ENCODE data around the gene AKAP5. TPM values are rescaled to one million over a fixed set of nuclear protein-coding genes. Genes with fewer than 3 reads are reported as not detected.

The AKAP5 gene
- total and polyA plus RNA-seq, 2 of the 8 experiments (the other 6 are each of a cell fraction or from before 2014, with no cell fraction given): 0.50 to 3.8 TPM

DNA sequence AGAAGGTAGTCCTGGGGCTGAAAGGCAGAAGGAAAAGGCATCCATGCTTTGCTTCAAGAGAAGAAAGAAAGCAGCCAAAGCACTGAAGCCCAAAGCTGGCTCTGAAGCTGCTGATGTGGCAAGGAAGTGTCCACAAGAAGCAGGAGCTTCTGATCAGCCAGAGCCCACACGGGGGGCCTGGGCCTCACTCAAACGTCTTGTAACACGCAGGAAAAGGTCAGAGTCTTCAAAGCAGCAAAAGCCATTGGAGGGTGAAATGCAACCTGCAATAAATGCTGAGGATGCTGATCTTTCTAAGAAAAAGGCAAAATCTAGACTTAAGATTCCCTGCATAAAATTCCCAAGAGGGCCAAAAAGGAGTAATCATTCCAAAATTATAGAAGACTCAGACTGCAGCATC lies 3.2 kb downstream of the AKAP5 start:
- Histone ChIP-seq H3K23me2 (ENCODE audit: low read depth, low read length) (peaks cover 13% of the 10 kb centered on the region), H4K5ac (ENCODE audit: insufficient read length, low read depth, low read length) (no peak overlapping the region), H3K14ac (ENCODE audit: insufficient read length) (no peak overlapping the region), H4K91ac (replicated peaks; ENCODE audit: insufficient read length, low read length) (no peak overlapping the region), H3K4me1 (replicated peaks in 1 of 4; ENCODE audit: control insufficient read depth in 3 of 4, insufficient read depth in 4 of 4, low read length in 3 of 4) (peaks cover 0 to 6% (median 4%) of the 10 kb centered on the region in 4 experiments; a peak in 4 of 7 replicates), H3K36me3 (ENCODE audit: control insufficient read depth in 2 of 4, insufficient read depth in 4 of 4, low read length in 3 of 4) (no peaks in the 10 kb centered on the region), H3K27ac (ENCODE audit: low read depth, low read length) (no peak overlapping the region), H3K9me3 (ENCODE audit: insufficient read depth in 2 of 2, low read depth in 1 of 2, low read length in 1 of 2) (no peaks in the 10 kb centered on the region), H3K79me1 (ENCODE audit: low read depth, low read length) (no peaks in the 10 kb centered on the region), H3K4me3 (ENCODE audit: extremely low read depth in 1 of 4, insufficient read depth in 2 of 4, low read depth in 3 of 4, low read length in 4 of 4) (no peak overlapping the region), H3K79me2 (ENCODE audit: control insufficient read depth in 1 of 2, insufficient read depth in 2 of 2, low read length in 2 of 2) (no peaks in the 10 kb centered on the region), H2BK120ac (replicated peaks; ENCODE audit: low read depth, low read length) (no peak overlapping the region), H3K9ac (replicated peaks in 1 of 4; ENCODE audit: extremely low read depth in 1 of 4, low read depth in 3 of 4, low read length in 3 of 4) (no peak overlapping the region), H3K4ac (replicated peaks; ENCODE audit: insufficient read length, low read depth, low read length) (no peak overlapping the region), H2BK15ac (ENCODE audit: low read length) (no peak overlapping the region), H2BK5ac (ENCODE audit: low read depth, low read length) (no peak overlapping the region), H3K27me3 (replicated peaks in 1 of 4; ENCODE audit: control insufficient read depth in 3 of 4, extremely low read depth in 1 of 4, insufficient read depth in 3 of 4, low read length in 3 of 4) (no peaks in the 10 kb centered on the region), H3K4me2 (ENCODE audit: insufficient read depth in 1 of 2, low read depth in 2 of 2, low read length in 2 of 2) (no peak overlapping the region), H2BK12ac (ENCODE audit: low read depth, low read length) (no peak overlapping the region), H4K20me1 (replicated peaks in 1 of 2; ENCODE audit: control insufficient read depth in 1 of 2, insufficient read depth in 2 of 2, low read length in 2 of 2) (peaks cover 0 to 4% of the 10 kb centered on the region in 2 experiments), H3K23ac (ENCODE audit: insufficient read length) (no peak overlapping the region), H2AK5ac (ENCODE audit: low read depth, low read length) (no peak overlapping the region), H3K18ac (ENCODE audit: extremely low read depth, low read length) (no peak overlapping the region), H2AFZ (ENCODE audit: low read length) (no peak overlapping the region), H3K56ac (replicated peaks; ENCODE audit: insufficient read length, low read depth, low read length) (no peak overlapping the region), H2BK20ac (ENCODE audit: low read length) (no peak overlapping the region), H4K8ac (ENCODE audit: extremely low read depth, insufficient read depth, low read length) (no peak overlapping the region)
- no peak for TF ChIP-seq GABPA (IDR thresholded peaks at IDR 0.05; ENCODE audit: borderline replicate concordance, insufficient read depth, low read length)
- TF ChIP-seq POLR2A (IDR thresholded peaks at IDR 0.05; ENCODE audit: control extremely low read depth in 1 of 2, low read depth in 2 of 2, low read length in 2 of 2): no peak
- TF ChIP-seq YY1 (IDR thresholded peaks at IDR 0.05; ENCODE audit: low read depth, low read length): no peak
- TF ChIP-seq ATF2 (IDR thresholded peaks at IDR 0.05; ENCODE audit: low read length): no peak
- no peak for TF ChIP-seq CBX5 (IDR thresholded peaks at IDR 0.05; ENCODE audit: low read depth, low read length)
- TF ChIP-seq, protein P1, sequence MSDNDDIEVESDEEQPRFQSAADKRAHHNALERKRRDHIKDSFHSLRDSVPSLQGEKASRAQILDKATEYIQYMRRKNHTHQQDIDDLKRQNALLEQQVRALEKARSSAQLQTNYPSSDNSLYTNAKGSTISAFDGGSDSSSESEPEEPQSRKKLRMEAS (IDR thresholded peaks at IDR 0.05): no peak
- no peak for TF ChIP-seq EGR1 (IDR thresholded peaks at IDR 0.05; ENCODE audit: borderline replicate concordance, low read depth, low read length)
- TF ChIP-seq CEBPB (IDR thresholded peaks at IDR 0.05; ENCODE audit: low read depth, low read length): no peak
- no peak for TF ChIP-seq RXRA (IDR thresholded peaks at IDR 0.05; ENCODE audit: insufficient read depth, low read depth, low read length)
- TF ChIP-seq ASH2L (IDR thresholded peaks at IDR 0.05; ENCODE audit: low read length): no peak
- TF ChIP-seq PHF8 (conservative IDR thresholded peaks at IDR 0.05; ENCODE audit: low read depth, low read length): no peak
- no peak for TF ChIP-seq SP2 (IDR thresholded peaks at IDR 0.05; ENCODE audit: low read length)
- ChIA-PET POLR2A (ENCODE audit: partially characterized antibody) (no interaction called here), CTCF (ENCODE audit: partially characterized antibody) (no interaction called here)
- DNase-seq (ENCODE audit: low read depth in 1 of 2, low spot score in 2 of 2): no peak
- WGBS, 2 experiments (ENCODE audit: extremely low coverage in 1 of 2, insufficient coverage in 1 of 2, insufficient read length in 1 of 2, insufficient replicate concordance in 2 of 2, low coverage in 1 of 2, low lambda C conversion rate in 2 of 2, missing lambda C conversion rate in 1 of 2): 74% methylated on average over 3 of the region's 3 CpGs; no CpG with 5 or more reads in 1 of the 2 experiments
- FAIRE-seq: no peak
